Kidney epithelial cell (primary cell): Measurements from ENCODE around the gene SYT1. TPM values are rescaled to one million over a fixed set of nuclear protein-coding genes. Genes with fewer than 3 reads are reported as not detected.

ENCODE experiments used
- DNase-seq: peaks from one replicate; pipeline ENCODE4 v3.0.0-alpha.2; 2010; ENCODE audit warnings: low read depth
- H3K27me3 ChIP-seq: 2 replicates; pipeline ENCODE4 v1.6.0; 2011; ENCODE audit warnings: low read length; ENCODE audit not compliant: control insufficient read depth, insufficient read depth
- H3K36me3 ChIP-seq: 2 replicates; pipeline ENCODE4 v1.5.1; 2011; ENCODE audit warnings: low read length; ENCODE audit not compliant: control insufficient read depth, insufficient read depth
- H3K4me3 ChIP-seq: 2 replicates; pipeline ENCODE4 v1.5.1; 2011; ENCODE audit warnings: low read depth, mild to moderate bottlenecking, control low read depth, low read length
- total RNA-seq: library from RNA; depleted of rRNA; stranded (reverse); fragments of >200 nt; gene quantifications from 2 replicates; pipeline ENCODE4 v1.2.3, GENCODE V29; 2015
- TF ChIP-seq, protein P1 (sequence below): IDR thresholded peaks from 2 replicates; pipeline ENCODE4 v1.5.1; 2011; ENCODE audit warnings: mild to moderate bottlenecking, moderate library complexity, low read length, control low read depth, inconsistent platforms; ENCODE audit not compliant: insufficient read depth, poor library complexity, severe bottlenecking

The SYT1 gene
- total RNA-seq, 1 donor from 2014 or later: 7.4 TPM

DNA sequence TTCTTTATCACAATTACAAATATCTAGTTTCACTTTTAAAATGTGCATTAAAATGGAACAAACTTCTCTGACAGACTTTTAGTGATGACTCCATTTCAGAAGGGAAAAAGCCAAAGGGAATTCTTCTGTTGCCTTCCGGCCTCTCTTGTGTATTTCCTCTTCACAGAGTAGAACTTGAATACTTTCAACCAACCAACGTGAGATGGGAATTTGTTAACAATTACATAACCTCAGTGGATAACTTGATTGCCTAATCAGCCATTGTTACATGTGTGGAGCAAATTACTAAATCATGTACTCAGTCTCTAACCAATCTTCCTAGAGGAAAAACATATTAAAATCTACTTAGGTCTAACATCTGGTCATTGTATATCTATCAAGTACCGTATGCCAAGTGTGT lies 291.1 kb downstream of the SYT1 start:
- no peak overlapping the region for H3K4me3 ChIP-seq
- H3K27me3 ChIP-seq: no peaks in the 10 kb centered on the region
- TF ChIP-seq, protein P1, sequence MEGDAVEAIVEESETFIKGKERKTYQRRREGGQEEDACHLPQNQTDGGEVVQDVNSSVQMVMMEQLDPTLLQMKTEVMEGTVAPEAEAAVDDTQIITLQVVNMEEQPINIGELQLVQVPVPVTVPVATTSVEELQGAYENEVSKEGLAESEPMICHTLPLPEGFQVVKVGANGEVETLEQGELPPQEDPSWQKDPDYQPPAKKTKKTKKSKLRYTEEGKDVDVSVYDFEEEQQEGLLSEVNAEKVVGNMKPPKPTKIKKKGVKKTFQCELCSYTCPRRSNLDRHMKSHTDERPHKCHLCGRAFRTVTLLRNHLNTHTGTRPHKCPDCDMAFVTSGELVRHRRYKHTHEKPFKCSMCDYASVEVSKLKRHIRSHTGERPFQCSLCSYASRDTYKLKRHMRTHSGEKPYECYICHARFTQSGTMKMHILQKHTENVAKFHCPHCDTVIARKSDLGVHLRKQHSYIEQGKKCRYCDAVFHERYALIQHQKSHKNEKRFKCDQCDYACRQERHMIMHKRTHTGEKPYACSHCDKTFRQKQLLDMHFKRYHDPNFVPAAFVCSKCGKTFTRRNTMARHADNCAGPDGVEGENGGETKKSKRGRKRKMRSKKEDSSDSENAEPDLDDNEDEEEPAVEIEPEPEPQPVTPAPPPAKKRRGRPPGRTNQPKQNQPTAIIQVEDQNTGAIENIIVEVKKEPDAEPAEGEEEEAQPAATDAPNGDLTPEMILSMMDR: no peak
- H3K36me3 ChIP-seq: no peaks in the 10 kb centered on the region
- no peak for DNase-seq

DNA sequence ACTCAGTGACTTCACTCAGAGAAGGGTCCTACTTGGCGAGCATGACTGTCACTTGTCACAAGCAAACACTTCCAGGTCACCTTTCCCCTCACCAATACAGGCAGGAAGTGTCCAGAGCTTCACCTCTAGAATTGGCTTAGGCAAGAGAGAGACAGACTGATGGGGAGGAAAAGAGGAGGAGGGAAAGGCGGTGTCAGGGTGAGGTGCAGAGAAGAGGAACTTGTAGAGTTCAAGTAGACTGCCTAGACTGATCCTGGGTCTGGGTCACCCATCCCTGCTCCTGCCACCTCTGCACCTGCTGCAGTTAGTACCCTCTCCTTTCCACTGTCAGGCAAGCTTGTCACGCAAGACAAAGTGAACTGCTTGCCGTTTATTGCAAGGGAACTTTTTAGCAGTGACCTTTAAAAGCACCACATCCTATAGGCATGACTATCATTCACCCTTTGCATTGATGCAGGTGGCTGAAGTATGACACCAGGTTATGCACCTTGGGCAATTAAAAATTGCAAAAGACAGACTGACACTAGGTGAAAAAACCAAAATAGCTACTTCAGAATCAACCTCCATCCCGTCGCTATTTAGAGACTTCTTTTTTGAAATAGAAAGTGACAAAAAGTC lies 292.4 kb downstream of the SYT1 start:
- no peak for DNase-seq
- Histone ChIP-seq H3K4me3 (no peak overlapping the region), H3K36me3 (no peaks in the 10 kb centered on the region), H3K27me3 (no peaks in the 10 kb centered on the region)
- TF ChIP-seq, protein P1: no peak

DNA sequence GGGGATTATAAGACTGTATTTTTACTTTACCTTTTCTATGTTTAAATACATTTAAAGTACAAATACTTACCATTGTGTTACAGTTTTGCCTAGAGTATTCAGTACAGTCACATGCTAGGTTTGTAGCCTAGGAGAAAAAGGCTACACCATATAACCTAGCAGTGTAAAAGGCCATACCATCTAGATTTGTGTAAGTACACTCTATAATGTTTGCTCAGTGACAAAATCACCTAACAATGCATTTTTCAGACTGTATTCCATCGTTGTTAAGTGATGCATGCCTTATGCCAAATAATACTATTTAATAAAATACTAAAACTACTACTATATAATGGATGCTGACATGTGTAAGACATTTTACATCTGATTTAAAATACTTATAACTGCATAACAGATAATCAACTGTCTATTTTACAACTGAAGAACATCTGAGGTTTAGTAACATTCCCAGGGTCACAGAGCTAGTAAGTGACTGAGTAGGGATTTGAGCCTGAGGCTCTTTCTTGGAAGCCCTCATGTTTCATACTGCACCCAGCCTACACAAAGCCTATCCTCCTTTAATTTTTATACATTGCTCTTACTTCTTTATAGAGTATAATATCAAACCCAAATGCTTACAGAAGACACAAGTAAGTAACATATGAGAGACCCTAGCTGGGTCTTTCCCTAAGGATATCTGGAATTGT lies 296.8 kb downstream of the SYT1 start:
- Histone ChIP-seq H3K36me3 (no peaks in the 10 kb centered on the region), H3K27me3 (no peaks in the 10 kb centered on the region), H3K4me3 (no peak overlapping the region)
- TF ChIP-seq, protein P1: no peak
- no peak for DNase-seq

DNA sequence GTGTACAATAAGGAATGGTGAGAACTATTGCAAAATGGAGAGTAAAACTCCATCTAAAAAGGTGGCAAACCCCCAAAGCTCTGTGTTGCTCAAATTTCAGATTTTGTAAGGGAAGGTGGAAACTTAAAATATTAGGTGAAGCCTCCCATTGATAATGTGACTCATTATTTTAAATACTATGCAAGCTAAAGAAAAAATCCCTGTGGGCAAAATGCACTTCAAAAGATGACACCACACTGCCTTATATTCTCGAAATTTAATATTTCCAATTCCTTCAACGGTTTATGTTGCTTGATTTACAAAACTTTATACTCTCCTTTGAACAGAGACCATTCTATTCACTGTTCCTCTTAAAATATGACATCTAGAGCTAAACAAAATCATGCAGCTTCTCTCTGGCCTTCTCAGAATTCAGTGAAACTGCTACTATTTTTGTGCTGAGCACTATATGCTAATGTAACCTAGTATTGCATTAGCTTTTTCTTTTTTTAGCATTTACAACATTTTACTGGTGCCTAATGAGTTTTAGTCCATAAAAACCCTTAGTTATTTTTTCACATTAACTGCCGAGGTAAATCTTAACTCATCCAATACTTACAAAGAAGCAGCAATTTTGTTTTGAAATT lies 297.7 kb downstream of the SYT1 start:
- no peak for DNase-seq
- Histone ChIP-seq H3K36me3 (no peaks in the 10 kb centered on the region), H3K27me3 (no peaks in the 10 kb centered on the region), H3K4me3 (no peak overlapping the region)
- TF ChIP-seq, protein P1: no peak

DNA sequence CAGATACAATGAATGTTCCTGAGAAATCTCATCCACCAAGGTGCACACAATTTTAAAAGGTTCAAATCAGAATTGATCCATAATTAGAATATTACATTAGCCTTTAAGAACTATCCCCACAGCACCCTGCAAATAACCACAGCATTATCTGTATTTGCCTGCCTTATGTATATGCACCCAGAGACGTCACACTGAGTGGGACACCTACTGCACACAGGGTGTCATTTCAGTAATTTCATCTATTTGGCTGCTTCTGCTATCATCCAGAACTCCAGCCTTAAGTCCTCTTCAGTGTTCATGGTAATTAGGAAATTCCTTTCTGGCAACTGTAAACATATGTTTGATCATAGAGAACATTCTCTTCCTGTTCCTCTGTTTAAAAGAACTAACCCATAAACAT lies 298.4 kb downstream of the SYT1 start:
- TF ChIP-seq, protein P1: no peak
- Histone ChIP-seq H3K27me3 (no peaks in the 10 kb centered on the region), H3K36me3 (no peaks in the 10 kb centered on the region), H3K4me3 (no peak overlapping the region)
- no peak for DNase-seq
